Measurements from ENCODE around the gene ZNF521.

GRCh38 chr18:25283781-25284180 lies 68.2 kb downstream of the ZNF521 start:
- TF ChIP-seq POLR2AphosphoS5 (IDR thresholded peaks at IDR 0.05; ENCODE audit: low read depth, low read length) (no peak; the same call in 1 of the 2 replicates), TAF1 (IDR thresholded peaks at IDR 0.05; ENCODE audit: borderline replicate concordance, insufficient read depth, low read length) (no peak), SIN3A (IDR thresholded peaks at IDR 0.05; ENCODE audit: borderline replicate concordance, insufficient read depth, low read length) (peak; percentile 87; the same call in 1 of the 2 replicates)
- TF ChIP-seq, protein P1, sequence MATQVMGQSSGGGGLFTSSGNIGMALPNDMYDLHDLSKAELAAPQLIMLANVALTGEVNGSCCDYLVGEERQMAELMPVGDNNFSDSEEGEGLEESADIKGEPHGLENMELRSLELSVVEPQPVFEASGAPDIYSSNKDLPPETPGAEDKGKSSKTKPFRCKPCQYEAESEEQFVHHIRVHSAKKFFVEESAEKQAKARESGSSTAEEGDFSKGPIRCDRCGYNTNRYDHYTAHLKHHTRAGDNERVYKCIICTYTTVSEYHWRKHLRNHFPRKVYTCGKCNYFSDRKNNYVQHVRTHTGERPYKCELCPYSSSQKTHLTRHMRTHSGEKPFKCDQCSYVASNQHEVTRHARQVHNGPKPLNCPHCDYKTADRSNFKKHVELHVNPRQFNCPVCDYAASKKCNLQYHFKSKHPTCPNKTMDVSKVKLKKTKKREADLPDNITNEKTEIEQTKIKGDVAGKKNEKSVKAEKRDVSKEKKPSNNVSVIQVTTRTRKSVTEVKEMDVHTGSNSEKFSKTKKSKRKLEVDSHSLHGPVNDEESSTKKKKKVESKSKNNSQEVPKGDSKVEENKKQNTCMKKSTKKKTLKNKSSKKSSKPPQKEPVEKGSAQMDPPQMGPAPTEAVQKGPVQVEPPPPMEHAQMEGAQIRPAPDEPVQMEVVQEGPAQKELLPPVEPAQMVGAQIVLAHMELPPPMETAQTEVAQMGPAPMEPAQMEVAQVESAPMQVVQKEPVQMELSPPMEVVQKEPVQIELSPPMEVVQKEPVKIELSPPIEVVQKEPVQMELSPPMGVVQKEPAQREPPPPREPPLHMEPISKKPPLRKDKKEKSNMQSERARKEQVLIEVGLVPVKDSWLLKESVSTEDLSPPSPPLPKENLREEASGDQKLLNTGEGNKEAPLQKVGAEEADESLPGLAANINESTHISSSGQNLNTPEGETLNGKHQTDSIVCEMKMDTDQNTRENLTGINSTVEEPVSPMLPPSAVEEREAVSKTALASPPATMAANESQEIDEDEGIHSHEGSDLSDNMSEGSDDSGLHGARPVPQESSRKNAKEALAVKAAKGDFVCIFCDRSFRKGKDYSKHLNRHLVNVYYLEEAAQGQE (IDR thresholded peaks at IDR 0.05; ENCODE audit: insufficient read depth in 1 of 2, low read depth in 2 of 2, low read length in 2 of 2): peak in 1 of 2 experiments; percentile 30; a peak in 1 of 4 replicates

All from PFSK-1 (cell line).